Activated T-cell treated with anti-CD3 and anti-CD28 coated beads, Interleukin-2, amount 50 U/mL, for 48 hours (primary cell): Measurements from ENCODE around the gene SCAF11.

Experiments
- DNase-seq, 2 experiments: peaks; one replicate each; pipeline ENCODE4 v3.0.0-alpha.2; 2020

The SCAF11 gene

GRCh38 chr12:45909041-45909713 lies 81.2 kb downstream of the SCAF11 start:
- no peak for DNase-seq

DNA sequence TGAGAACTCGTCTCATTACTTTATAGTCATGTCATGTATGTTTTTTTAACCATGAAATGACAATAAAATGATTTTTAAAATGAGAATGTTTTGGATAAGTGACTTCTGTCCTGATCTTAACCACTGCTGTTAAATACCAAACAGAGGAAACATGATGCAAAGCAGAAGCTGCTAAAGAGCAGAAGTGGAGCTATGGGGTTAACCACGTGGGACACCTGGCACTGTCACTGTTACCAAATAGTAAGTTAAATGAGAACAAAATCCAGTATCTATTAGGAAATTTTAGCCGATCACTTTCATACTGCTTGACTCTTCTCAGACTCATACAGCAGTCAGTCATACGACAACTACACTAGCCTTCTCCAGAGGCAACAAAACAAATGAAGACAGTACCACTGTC lies 82.4 kb downstream of the SCAF11 start:
- DNase-seq = no peak

- no peak for DNase-seq
Observed at GRCh38 chr12:45898094-45898493, 92.3 kb downstream of the SCAF11 start.

- no peak for DNase-seq
Observed at GRCh38 chr12:45895961-45896360, 94.4 kb downstream of the SCAF11 start.

DNA sequence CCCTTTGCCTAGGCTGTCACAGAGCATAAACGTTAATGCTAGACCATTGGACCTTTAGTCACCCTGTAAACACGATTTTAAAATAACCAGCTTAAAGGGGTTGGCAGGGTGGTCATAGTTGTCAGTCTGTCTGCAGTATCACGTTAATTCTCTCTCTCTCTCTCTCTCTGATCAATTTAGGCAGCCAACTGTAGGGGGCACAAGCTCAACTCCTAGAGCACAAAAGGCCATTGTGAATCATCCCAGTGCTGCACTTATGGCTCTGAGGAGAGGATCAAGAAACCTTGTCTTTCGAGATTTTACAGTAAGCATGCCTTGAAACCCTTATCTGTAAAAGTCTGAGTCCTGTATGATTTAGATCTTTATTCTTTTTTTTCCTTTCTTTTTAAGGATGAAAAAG lies 97.1 kb downstream of the SCAF11 start:
- DNase-seq = no peak

GRCh38 chr12:45890276-45890675 lies 100.1 kb downstream of the SCAF11 start:
- DNase-seq = no peak

DNA sequence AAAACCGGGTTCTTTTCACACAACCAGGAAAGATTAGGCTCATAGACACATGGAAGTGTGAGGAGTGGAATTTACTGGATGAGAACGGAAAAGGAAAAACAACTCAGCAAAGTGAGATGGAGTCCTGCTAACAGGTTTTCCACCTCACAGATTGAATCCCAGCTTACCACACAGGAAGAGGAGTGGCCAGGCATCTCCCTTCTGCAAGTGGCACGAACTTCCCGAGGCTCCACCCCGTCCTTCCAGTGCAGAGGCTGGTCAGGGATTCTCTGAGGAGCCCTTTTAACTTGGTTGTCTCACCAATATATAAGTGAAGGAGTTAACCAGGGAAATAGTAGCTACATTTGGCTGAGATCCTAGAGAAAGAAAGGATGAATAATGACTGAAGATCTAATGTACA lies 102.8 kb downstream of the SCAF11 start:
- no peak for DNase-seq

GRCh38 chr12:45886685-45887084 lies 103.7 kb downstream of the SCAF11 start:
- DNase-seq = no peak

DNA sequence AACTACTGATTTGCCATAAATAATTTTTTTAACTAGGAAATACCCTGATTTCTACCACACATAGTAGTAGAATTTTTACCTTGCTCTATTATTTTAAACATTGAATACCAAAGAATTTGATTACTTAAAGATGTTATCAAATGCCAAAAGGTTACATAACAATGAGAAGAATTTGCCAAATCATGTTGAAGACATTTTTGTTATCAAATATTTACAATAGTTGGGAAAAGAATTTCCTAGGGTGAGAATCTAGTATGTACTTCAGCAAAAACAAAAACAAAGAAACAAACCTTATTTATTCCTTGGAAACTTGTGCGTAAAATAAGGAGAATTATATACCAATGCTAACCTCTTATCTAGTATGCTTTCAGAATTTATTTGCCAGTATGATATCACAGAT lies 107.2 kb downstream of the SCAF11 start:
- DNase-seq = no peak

DNA sequence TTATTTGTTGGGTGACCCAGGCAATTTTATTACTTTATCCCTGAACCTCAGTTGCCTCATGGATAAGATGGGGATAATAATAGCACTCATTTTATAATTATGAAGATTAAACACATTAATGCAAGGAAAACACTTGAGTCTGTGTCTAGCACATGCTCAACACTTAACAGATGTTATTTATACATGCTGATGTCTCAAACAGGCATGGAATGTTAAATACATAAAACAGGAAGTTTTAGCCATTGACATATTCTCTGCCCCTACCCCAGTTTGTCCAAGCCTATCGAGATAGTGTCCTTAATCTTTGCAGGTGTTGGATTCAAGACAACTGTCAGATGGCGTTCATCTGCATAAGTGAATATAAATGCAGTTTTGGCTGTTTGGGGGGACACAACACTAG lies 109.8 kb downstream of the SCAF11 start:
- no peak for DNase-seq

- DNase-seq = no peak
Observed at GRCh38 chr12:45879363-45879895, 110.9 kb downstream of the SCAF11 start.

GRCh38 chr12:45878630-45879255 lies 111.6 kb downstream of the SCAF11 start:
- no peak for DNase-seq

GRCh38 chr12:45877069-45877468 lies 113.3 kb downstream of the SCAF11 start:
- no peak for DNase-seq

DNA sequence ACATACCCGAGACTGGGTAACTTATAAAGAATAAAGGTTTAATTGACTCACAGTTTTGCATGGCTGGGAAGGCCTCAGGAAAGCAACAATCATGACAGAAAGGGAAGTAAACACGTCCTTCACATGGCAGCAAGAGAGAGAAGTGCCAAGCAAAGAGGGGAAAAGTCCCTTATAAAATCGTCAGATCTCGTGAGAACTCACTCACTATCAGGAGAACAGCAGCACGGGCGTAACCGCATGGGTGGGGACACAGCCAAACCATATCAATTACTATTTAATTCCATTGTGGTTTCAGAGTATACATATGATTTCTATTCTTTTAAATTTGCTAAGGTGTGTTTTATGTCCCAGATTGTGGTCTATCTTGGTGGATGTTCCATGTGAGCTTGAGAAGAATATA lies 117.9 kb downstream of the SCAF11 start:
- no peak for DNase-seq
